Ishikawa (cell line): ENCODE results near the gene IKZF3.

Source experiments
- EP300 ChIP-seq: IDR thresholded peaks from 2 replicates; pipeline ENCODE4 v1.6.1; 2012; ENCODE audit warnings: borderline replicate concordance
- FOXM1 ChIP-seq: IDR thresholded peaks from 2 replicates; pipeline ENCODE4 v1.6.1; 2012; ENCODE audit warnings: low read depth, borderline replicate concordance
- NFIC ChIP-seq: IDR thresholded peaks from 2 replicates; pipeline ENCODE4 v1.6.1; 2012
- RAD21 ChIP-seq: IDR thresholded peaks from 2 replicates; pipeline ENCODE4 v1.6.1; 2012; ENCODE audit warnings: low read depth
- TEAD4 ChIP-seq: IDR thresholded peaks from 2 replicates; pipeline ENCODE4 v1.6.1; 2012
- YY1 ChIP-seq: IDR thresholded peaks from 2 replicates; pipeline ENCODE4 v1.6.1; 2012; ENCODE audit warnings: low read depth
- TF ChIP-seq, protein P1 (sequence below): IDR thresholded peaks from 2 replicates; pipeline ENCODE4 v1.6.1; 2012; ENCODE audit warnings: low read depth, mild to moderate bottlenecking
- TF ChIP-seq, protein P2 (sequence below): IDR thresholded peaks from 2 replicates; pipeline ENCODE4 v1.6.1; 2012

DNA sequence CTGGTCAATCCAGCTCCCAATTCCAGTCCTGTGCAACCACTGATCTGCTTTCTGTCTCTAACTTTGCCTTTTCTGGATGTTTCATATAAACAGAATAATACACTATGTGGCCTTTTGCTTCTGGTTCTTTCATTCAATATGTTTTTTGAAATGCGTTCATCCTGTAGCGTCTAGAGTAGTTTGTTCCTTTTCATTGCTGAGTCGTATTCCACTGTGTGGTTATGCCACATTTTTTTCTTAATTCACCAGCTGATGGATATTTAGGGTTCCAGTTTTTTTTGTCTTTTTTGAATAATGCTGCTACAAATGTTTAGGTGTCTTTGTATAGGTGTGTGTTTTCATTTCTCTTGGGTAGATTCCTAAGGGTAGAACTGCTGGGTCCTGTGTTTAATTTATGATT is 131.5 kb downstream of the IKZF3 start:
- TF ChIP-seq NFIC (no peak), TEAD4 (no peak), RAD21 (no peak), FOXM1 (no peak), YY1 (no peak), EP300 (no peak)
- TF ChIP-seq, protein P1, sequence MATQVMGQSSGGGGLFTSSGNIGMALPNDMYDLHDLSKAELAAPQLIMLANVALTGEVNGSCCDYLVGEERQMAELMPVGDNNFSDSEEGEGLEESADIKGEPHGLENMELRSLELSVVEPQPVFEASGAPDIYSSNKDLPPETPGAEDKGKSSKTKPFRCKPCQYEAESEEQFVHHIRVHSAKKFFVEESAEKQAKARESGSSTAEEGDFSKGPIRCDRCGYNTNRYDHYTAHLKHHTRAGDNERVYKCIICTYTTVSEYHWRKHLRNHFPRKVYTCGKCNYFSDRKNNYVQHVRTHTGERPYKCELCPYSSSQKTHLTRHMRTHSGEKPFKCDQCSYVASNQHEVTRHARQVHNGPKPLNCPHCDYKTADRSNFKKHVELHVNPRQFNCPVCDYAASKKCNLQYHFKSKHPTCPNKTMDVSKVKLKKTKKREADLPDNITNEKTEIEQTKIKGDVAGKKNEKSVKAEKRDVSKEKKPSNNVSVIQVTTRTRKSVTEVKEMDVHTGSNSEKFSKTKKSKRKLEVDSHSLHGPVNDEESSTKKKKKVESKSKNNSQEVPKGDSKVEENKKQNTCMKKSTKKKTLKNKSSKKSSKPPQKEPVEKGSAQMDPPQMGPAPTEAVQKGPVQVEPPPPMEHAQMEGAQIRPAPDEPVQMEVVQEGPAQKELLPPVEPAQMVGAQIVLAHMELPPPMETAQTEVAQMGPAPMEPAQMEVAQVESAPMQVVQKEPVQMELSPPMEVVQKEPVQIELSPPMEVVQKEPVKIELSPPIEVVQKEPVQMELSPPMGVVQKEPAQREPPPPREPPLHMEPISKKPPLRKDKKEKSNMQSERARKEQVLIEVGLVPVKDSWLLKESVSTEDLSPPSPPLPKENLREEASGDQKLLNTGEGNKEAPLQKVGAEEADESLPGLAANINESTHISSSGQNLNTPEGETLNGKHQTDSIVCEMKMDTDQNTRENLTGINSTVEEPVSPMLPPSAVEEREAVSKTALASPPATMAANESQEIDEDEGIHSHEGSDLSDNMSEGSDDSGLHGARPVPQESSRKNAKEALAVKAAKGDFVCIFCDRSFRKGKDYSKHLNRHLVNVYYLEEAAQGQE, result no peak
- TF ChIP-seq, protein P2, sequence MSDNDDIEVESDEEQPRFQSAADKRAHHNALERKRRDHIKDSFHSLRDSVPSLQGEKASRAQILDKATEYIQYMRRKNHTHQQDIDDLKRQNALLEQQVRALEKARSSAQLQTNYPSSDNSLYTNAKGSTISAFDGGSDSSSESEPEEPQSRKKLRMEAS, result no peak
